ENCODE results near the gene COPA. TPM values are rescaled to one million over a fixed set of nuclear protein-coding genes. Genes with fewer than 3 reads are reported as not detected.
A peak's percentile ranks its signal among the peaks of the same experiment; 100 is the strongest.

Gene COPA
- total RNA-seq, 1 experiment from 2014 or later, result 155 TPM

- H3K36me3 Mint-ChIP-seq (ENCODE audit: insufficient read depth, unreplicated experiment), result peaks cover 47% of the 10 kb centered on the region
Measured at GRCh38 chr1:160357286-160358002, 14.4 kb upstream of the COPA start.

DNA sequence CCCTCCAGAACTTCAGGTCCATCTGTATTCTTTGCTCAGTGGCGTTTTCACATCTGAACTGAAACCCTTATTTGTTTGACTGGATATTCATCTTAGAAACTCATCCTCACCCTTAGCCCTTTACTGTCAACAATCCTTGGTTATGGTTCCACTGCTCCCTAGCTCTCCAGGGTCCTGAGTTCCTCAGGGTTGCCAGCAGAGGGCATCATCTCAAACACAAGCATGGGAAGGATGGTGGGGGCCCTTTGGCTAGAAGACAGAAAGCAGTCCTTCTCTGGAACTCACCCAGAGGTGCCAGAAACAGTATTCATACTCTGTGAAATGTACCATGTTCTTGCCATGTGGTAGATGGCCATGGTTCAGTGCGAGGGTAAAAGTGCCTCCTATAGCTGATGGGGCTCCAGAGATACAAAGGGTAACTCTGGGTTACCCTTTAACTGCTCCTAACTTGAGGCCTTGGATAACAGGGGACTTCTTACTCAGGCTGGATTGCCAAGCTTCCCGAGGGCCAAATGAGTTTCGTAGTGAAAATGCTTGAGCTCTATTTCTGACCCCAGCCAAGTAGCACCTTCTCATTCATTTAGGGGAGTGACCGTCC is 11.4 kb upstream of the COPA start:
- TF ChIP-seq, protein P1, sequence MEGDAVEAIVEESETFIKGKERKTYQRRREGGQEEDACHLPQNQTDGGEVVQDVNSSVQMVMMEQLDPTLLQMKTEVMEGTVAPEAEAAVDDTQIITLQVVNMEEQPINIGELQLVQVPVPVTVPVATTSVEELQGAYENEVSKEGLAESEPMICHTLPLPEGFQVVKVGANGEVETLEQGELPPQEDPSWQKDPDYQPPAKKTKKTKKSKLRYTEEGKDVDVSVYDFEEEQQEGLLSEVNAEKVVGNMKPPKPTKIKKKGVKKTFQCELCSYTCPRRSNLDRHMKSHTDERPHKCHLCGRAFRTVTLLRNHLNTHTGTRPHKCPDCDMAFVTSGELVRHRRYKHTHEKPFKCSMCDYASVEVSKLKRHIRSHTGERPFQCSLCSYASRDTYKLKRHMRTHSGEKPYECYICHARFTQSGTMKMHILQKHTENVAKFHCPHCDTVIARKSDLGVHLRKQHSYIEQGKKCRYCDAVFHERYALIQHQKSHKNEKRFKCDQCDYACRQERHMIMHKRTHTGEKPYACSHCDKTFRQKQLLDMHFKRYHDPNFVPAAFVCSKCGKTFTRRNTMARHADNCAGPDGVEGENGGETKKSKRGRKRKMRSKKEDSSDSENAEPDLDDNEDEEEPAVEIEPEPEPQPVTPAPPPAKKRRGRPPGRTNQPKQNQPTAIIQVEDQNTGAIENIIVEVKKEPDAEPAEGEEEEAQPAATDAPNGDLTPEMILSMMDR (IDR thresholded peaks at IDR 0.05; ENCODE audit: insufficient read depth in 1 of 2, low read depth in 1 of 2, low read length in 1 of 2, severe bottlenecking in 1 of 2, unreplicated experiment in 1 of 2), result peak; percentile 32 to 63
- Histone ChIP-seq H3K27me3 (replicated peaks; ENCODE audit: control insufficient read depth, insufficient read depth, low read length) (no peaks in the 10 kb centered on the region), H3K4me1 (no peaks in the 10 kb centered on the region), H3K36me3 (ENCODE audit: control insufficient read depth, insufficient read depth, low read length) (peaks cover 8% of the 10 kb centered on the region; the same call in 1 of the 2 replicates), H3K4me3 (ENCODE audit: low read depth, low read length) (no peak overlapping the region), H3K9me3 (no peaks in the 10 kb centered on the region)
- no peak overlapping the region for H3K4me3 Mint-ChIP-seq (ENCODE audit: unreplicated experiment)
- H3K27ac Mint-ChIP-seq (ENCODE audit: unreplicated experiment), result no peak overlapping the region
- H3K36me3 Mint-ChIP-seq (ENCODE audit: insufficient read depth, unreplicated experiment), result peaks cover 59% of the 10 kb centered on the region
- no peaks in the 10 kb centered on the region for H3K9me3 Mint-ChIP-seq (ENCODE audit: unreplicated experiment)
- intact Hi-C loops (cut with micrococcal nuclease; ENCODE audit: unreplicated experiment), result loop anchor here (1.0 kb wide), 2 partner anchors 22 to 62 kb away; no protein-coding TSS in a partner anchor
- ChIA-PET POLR2A (no interaction called here), CTCF (interaction anchor here (0.5 to 2.9 kb wide), 6 partner anchors 10 to 250 kb away, joined by 3 to 15 read pairs (median 4); no protein-coding TSS in a partner anchor)
- DNase-seq, result peak in 1 of 2 experiments; percentile 37
- no peaks in the 10 kb centered on the region for H3K4me1 Mint-ChIP-seq (ENCODE audit: low read depth, unreplicated experiment)
- no peaks in the 10 kb centered on the region for H3K27me3 Mint-ChIP-seq (ENCODE audit: insufficient read depth, unreplicated experiment)
- no TSS peak for BruUV-seq (replicated peaks)

More at GRCh38 chr1:160357286-160358002, 14.4 kb upstream of the COPA start:
- TF ChIP-seq, protein P1 (IDR thresholded peaks at IDR 0.05; ENCODE audit: insufficient read depth in 1 of 2, low read depth in 1 of 2, low read length in 1 of 2, severe bottlenecking in 1 of 2, unreplicated experiment in 1 of 2), result no peak
- no peaks in the 10 kb centered on the region for H3K9me3 Mint-ChIP-seq (ENCODE audit: unreplicated experiment)
- DNase-seq, result no peak
- BruUV-seq (replicated peaks), result no TSS peak
- H3K27me3 Mint-ChIP-seq (ENCODE audit: insufficient read depth, unreplicated experiment), result no peaks in the 10 kb centered on the region
- H3K4me3 Mint-ChIP-seq (ENCODE audit: unreplicated experiment), result no peak overlapping the region
- Histone ChIP-seq H3K27me3 (replicated peaks; ENCODE audit: control insufficient read depth, insufficient read depth, low read length) (no peaks in the 10 kb centered on the region), H3K4me1 (peaks cover 5% of the 10 kb centered on the region; the same call in 1 of the 2 replicates), H3K9me3 (no peaks in the 10 kb centered on the region), H3K36me3 (ENCODE audit: control insufficient read depth, insufficient read depth, low read length) (peaks cover 6% of the 10 kb centered on the region; the same call in 1 of the 2 replicates), H3K4me3 (ENCODE audit: low read depth, low read length) (no peak overlapping the region)
- intact Hi-C loops (cut with micrococcal nuclease; ENCODE audit: unreplicated experiment), result no loop called here
- H3K27ac Mint-ChIP-seq (ENCODE audit: unreplicated experiment), result no peak overlapping the region
- POLR2A ChIA-PET, result no interaction called here
- peaks cover 6% of the 10 kb centered on the region for H3K4me1 Mint-ChIP-seq (ENCODE audit: low read depth, unreplicated experiment)
- CTCF ChIA-PET, result no interaction called here

GRCh38 chr1:160353223-160353622 is 10.2 kb upstream of the COPA start:
- Histone ChIP-seq H3K36me3 (ENCODE audit: control insufficient read depth, insufficient read depth, low read length) (peaks cover 9% of the 10 kb centered on the region; the same call in 1 of the 2 replicates), H3K27me3 (replicated peaks; ENCODE audit: control insufficient read depth, insufficient read depth, low read length) (no peaks in the 10 kb centered on the region), H3K4me1 (no peaks in the 10 kb centered on the region), H3K4me3 (ENCODE audit: low read depth, low read length) (no peak overlapping the region), H3K9me3 (no peaks in the 10 kb centered on the region)
- no peaks in the 10 kb centered on the region for H3K27me3 Mint-ChIP-seq (ENCODE audit: insufficient read depth, unreplicated experiment)
- DNase-seq, result no peak
- no peaks in the 10 kb centered on the region for H3K4me1 Mint-ChIP-seq (ENCODE audit: low read depth, unreplicated experiment)
- ChIA-PET CTCF (interaction anchor here (1.3 kb wide), 1 partner anchor 23 kb away, joined by 3 read pairs; no protein-coding TSS in a partner anchor), POLR2A (no interaction called here)
- no TSS peak for BruUV-seq (replicated peaks)
- H3K36me3 Mint-ChIP-seq (ENCODE audit: insufficient read depth, unreplicated experiment), result peaks cover 58% of the 10 kb centered on the region
- TF ChIP-seq, protein P1 (IDR thresholded peaks at IDR 0.05; ENCODE audit: insufficient read depth in 1 of 2, low read depth in 1 of 2, low read length in 1 of 2, severe bottlenecking in 1 of 2, unreplicated experiment in 1 of 2), result no peak
- intact Hi-C loops (cut with micrococcal nuclease; ENCODE audit: unreplicated experiment), result no loop called here
- no peaks in the 10 kb centered on the region for H3K9me3 Mint-ChIP-seq (ENCODE audit: unreplicated experiment)
- H3K27ac Mint-ChIP-seq (ENCODE audit: unreplicated experiment), result no peak overlapping the region
- no peak overlapping the region for H3K4me3 Mint-ChIP-seq (ENCODE audit: unreplicated experiment)

All from Caco-2 (cell line).